HG03064 (cell line): ENCODE data around the gene SYT13.
A peak's percentile ranks its signal among the peaks of the same experiment; 100 is the strongest.
"Not testable (repeated sequence)": the region's sequence is repeated elsewhere in the genome, so short reads cannot be mapped to it uniquely, and the experiment has no call there.

Experiments used
- ATAC-seq: cut with Tn5 transposase; IDR thresholded peaks from one replicate; pipeline ENCODE4 v1.9.1; 2021; ENCODE audit warnings: low read depth; ENCODE audit not compliant: unreplicated experiment

SYT13 gene

GRCh38 chr11:45313171-45313865, 27.2 kb upstream of the SYT13 start:
- no peak for ATAC-seq

DNA sequence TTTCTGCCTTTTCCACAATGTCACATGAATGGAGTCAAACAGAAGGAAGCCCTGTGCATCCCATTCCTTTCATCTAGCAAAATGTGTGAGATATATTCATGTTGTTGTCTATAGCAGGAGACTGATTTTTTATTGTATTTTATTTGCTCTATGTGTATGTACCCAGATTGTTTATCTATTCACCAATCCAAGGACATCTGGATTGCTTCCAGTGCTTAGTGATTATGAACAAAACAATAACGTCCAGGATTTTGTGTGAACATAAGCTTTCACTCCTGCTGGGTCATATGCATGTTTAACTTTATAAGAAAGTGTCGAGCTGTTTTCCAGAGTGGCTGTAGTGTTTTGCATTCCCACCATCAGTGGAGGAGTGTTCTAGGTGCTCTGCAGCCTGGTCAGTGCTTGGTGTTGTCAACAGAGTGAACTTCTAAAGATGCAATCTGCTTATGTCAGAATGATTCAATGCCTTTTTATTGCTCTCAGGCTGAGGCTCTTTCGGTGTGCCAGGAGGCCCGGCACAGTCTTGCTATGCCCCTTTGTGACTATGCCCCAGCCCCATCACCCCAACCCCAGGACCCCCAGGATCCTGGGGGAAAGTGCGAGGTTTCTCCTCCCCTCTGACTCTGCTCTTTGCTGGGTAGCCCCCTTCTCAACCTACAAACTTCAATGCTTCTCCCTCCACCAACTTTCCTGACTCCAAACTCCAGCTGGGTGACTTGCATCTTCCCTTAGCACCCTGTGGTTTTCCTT, 19.9 kb upstream of the SYT13 start:
- no peak for ATAC-seq

DNA sequence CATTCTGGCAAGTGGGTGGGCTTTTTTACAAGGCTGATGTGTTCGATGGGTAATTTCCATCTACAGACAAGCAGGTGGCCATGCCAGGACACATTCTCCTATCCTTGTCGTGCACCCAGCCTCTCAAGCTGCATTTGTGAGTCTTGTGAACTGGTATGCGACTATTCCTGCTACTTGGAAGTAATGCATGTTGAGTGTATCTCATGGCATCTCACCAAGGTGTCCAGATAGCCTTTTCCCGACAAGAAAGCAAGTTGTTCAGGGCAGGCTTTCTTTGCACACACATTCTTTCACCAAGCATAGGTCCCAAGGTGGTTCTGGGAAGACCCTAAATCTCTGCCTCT, 18.8 kb upstream of the SYT13 start:
- ATAC-seq = no peak

DNA sequence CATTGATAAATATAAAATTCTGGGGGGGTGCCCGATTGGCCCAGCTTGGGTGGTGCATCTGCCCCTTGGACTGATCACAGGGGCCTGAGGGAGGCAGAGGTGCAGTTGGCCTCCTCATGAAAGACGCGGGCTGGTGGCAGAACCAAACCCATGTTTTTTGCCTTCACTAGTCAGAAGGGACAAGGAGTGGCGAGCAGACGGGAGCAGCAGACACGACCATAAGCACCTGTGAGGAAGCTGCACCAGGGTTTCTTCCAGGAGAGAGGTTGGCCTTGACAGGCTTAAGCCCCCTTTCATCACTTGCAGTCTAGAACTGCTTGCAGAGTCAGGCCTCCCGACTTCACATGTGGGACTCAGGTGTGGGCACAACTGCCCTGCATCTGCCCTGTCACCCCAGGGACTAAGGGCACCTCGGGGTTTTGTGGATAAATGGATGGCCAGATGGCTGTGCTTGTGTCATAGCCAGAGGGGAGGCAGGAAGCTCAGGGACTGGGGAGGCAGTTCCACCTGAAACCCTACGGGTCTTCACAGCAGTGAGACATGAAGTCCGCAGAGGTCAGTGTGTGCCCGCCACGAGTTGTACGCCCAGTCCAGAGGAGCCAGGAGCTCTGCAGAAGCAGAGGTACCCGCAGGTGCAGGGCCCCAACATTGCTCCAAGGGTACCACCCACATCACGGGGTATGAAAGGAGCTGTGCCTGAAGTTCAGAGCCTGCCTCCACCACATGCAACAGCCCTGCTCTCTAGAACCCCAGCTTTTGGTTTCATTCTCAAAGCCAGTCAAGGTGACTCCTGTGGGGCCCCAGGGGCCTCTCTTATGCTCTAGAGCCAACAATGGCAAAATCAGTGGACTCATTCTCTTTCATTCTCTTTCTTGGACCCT, 18.2 kb upstream of the SYT13 start:
- ATAC-seq = no peak

- no peak for ATAC-seq
These were observed 17.2 kb upstream of the SYT13 start for GRCh38 chr11:45303316-45303715.

DNA sequence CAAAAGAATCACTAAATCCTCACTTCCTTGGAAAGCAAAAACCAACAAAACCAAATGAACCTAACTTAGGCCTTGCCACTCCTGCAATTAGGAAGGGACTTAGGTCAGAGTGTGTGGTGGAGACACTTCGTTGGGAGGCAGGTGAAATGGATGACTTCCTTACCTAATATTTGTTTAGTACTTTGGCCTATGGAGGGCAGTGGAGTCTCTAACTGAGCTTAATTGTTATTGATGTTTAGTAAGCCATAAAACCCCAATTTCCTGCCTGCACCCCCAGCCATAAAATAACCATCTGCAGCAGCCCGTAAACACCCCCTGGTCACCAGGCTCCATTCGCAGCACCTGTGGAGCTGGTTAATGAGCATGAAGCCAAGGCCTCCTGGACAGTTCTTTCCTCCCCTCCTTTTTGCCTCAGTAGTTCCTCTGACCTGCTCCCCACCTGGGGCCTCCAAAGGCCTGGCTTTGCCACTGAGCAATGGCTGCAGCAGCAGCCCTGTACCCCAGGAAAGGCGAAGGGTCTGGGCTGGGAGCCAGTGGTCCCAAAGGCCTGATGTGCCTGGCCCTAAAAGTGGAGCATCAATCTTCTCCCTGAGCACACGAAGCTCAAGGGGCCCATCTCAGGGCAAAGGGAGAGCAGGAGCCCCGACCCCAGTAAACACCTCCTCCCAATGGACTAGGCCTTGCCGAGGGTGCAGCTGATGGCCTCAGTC, 15.6 kb upstream of the SYT13 start:
- ATAC-seq = no peak

DNA sequence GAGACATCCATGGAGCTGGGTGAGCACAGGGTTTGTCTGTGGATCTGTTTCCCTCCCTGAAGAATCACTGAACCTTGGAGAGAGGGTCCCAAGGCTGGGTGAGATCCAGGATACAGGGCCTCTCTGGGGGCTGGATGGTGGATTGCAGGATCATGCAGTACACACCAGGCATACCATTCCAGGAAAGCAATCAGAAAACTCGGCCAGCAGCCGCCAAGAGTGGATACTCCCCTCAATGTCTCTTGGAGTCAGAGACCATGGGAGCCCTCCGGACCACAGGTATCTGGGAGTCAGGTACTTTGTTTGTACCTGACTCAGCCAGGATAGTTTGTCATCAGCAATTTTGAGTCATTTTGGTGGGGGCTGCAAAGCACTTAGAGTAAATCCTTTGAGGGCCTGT, 14.6 kb upstream of the SYT13 start:
- ATAC-seq = no peak

DNA sequence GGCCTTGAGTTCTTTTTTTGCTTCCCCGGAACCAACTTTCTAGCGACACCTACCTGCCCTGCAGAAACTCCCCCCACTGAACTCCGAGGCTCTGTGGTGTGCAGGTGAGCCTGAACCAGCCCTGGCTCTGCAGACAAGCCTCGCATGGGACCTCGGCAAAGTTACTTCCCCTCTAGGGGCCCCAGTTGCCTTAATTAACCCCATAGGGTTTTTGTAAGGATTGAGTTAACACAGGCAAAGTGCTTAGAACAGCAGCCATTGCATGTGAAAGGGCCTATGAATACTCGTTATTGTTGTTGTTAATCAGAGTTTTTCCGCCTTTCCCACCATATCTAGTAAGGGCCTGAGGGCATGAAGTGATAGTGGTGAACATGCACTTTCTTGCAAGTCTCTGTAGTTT, 12.6 kb upstream of the SYT13 start:
- ATAC-seq = no peak

DNA sequence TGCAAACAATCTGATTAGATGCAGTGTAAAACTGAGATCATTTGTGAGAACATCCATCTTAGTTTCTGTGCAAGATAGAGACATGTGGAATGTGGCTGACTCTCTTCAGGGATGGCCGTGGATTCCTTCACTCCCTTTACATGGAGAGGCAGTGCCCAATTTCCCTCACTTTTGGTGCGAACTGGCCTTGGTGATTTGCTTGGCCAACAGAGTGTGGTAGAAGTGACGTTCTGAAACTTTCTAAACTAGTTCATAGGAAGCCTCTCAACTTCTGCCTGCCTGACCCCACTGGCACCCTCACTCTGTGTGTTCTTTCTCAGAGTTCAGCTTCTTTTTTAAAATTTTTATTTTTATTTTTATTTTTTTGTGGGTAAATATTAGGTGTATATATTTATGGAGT, 9.9 kb upstream of the SYT13 start:
- ATAC-seq = no peak

DNA sequence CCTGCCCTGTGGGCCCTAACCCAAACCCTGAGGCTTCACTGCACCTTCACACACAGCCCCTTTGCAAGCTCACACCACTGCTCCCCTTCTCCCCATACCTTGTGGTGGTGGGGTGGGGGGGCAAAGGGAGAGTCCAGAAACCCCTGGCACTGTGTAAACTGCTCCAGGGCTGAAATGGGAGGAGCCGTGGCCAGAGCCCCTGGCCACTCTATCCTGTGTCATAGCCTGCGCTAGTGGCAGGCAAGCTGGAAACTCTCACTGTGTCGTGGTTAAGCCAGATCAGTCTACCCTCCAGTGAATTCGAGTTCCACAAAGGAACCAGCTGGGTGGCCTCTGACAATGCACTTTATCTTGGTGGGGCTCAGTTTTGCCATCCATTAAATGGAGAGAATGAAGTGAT, 8.4 kb upstream of the SYT13 start:
- ATAC-seq = no peak

- ATAC-seq = not testable (repeated sequence)
These were observed 7.5 kb upstream of the SYT13 start for GRCh38 chr11:45293566-45294192.

GRCh38 chr11:45290586-45290985, 4.4 kb upstream of the SYT13 start:
- no peak for ATAC-seq

- ATAC-seq = no peak
These were observed 3.2 kb upstream of the SYT13 start for GRCh38 chr11:45289369-45289768.

DNA sequence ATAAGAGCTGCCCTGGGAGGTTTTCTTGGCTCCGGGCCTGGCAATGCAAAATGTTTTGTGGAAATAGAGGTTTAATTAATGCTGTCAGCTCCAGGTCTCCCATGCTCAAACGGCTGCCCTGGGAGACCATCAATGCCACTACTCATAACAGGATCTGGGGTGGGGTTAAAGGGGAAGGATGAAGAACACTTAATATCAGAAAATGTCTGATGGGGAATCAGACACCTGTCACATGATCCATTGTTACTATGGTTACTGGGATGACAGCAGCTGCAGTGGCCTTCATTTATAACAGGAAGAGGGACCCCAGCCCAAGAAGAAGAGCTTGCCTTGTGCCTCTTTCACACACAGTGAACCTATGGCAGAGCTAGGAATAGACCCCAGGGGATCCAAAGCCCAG, 2.2 kb upstream of the SYT13 start:
- no peak for ATAC-seq

DNA sequence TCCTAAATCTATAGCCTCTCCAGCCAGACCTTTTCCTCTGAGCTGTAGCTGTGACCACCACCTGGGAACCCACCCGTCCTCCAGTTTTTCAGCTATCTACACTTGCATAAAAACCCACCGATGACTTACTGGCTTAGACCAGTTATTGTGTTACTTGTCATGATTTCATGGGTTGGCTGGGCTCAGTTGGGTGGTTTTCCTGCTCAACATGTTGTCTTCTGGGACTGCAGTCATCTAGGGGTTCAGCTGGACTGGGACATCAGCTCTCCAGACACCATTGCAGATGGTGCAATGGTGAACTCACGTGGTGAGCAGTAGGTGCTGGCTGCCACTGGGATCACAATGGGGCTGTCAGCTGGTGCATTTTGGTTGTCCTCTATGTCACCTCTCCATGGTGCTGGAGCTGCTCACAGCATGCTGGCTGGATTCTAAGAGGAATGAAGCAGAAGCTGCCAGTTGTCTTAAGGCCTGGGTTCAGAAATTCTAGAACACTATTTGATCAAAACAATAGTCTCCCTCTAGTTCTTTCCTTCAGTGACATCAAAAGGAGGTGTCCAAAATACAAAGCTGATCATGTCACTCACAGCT, 1.3 kb upstream of the SYT13 start:
- ATAC-seq = no peak

DNA sequence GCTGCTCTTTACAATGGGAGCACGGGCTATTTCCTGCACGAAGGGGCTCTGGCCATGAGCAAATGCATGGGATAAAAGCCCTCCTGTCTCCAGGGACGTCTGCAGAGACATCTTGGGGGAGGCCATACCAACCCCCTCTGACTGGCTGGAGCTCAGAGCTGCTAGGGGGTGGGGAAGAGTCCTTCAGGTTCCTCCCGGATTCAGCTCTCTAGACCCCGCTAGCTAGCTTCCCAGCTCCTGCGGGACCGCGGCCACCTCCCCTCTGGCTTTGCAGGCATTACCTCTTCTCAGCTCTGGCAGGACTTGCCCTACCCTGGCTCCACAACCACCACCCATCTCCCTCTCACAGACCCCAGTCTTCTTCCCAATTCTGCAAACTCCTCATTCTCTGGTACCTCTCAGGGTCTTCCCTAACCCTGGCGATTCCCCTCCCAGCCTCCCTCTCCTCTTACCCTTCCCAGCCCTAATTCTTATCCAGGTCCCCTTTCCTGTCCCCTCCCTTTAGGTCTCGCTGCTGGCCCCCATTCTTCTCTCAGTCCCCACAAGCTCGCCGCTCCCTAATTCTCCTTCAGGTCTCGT, 802 bp downstream of the SYT13 start:
- ATAC-seq = no peak

DNA sequence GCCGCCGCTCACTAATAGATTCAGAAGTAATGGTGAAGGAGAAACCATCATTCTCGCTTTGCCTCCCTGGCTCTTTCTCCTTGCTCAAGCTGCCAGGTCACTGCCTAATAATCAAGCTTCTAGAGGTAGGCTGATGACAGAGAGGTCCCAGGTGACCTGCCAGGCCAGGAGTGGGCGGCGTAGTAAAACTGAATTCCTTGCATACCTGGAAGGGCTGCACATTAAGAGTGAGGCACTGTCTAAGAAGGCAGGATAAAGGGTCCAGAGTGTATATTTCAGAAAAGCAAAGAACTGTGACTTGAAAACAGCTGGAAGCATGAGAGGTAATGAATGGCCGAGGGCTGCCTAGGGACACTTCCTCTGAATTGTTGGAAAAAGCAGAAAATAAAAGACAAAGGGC, 4.1 kb downstream of the SYT13 start:
- ATAC-seq = no peak

DNA sequence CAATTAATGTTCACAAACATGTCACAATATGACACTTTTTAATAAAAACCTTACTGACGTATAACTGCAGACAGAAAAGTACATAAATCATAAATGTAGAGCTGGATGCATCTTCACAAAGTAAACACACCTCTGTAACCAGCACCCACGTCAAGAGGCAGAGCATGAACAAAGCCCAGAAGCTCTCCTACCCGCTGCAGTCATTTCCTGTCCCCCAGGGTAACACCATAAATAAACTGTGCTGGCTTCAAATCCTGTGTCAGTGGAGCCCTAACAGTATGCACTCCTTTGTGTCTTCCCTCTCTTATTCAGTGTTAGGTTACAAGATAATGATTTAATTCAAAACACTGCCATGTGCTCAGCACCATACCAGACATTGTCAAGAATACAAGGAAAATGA, 5.7 kb downstream of the SYT13 start:
- ATAC-seq = peak; percentile 57

DNA sequence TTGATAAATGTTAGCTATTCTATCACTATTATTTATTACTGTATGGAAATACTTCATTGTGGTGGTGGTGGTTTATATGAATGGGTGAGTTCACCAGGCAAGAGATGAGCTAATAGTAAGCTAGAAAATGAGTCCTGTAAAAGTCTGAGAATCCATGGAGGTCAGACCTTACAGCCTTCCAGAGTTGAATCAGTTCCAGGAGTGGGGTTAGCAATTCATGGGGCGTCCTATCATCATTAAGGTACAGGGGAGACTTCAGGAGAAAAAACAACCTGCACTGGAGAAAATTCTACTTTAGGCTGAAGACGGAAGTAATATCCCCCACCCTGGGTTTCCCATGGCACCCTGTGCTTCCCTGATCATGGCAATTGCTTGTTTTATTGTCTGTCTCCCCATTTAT, 6.5 kb downstream of the SYT13 start:
- no peak for ATAC-seq

DNA sequence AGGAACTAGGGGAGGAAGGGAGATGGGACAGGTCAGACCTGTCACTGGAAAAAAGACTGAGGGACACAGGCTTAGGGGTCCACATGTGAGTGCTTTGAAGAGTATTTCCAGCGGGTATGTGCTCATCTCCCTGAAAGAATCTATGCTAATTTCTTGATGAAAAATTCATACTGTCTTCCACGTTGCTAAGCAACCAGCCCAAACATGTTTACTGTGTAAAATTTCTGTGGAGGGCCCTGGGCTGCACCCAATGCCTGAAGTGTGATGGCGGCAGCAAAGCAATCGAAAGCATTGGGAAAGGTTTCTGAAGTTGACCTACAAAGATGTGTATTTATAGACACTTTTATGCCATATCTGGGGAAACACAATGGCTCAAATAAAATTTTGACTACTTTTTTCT, 7.4 kb downstream of the SYT13 start:
- no peak for ATAC-seq
